GM23338 (cell line): ENCODE data around the gene EMSY.

Source experiments
- CREB1 ChIP-seq: fragments of 250-450 bp; sonication (Bioruptor Pico); IDR thresholded peaks from 2 replicates; pipeline ENCODE4 v1.5.0; 2020; ENCODE audit warnings: low read depth, mild to moderate bottlenecking, moderate library complexity
- ETS1 ChIP-seq: IDR thresholded peaks from 2 replicates; pipeline ENCODE4 v1.6.1; 2016; ENCODE audit warnings: antibody characterized with exemption
- EZH2 ChIP-seq: fragments of 200-600 bp; sonication (generic); IDR thresholded peaks from one replicate; pipeline ENCODE4 v1.8.0; 2017; ENCODE audit warnings: antibody characterized with exemption, mild to moderate bottlenecking, low read depth; ENCODE audit not compliant: unreplicated experiment
- EZH2phosphoT487 ChIP-seq: fragments of 200-600 bp; sonication (generic); IDR thresholded peaks from one replicate; pipeline ENCODE4 v1.8.1; 2018; ENCODE audit warnings: antibody characterized with exemption; ENCODE audit not compliant: unreplicated experiment
- POLR2AphosphoS5 ChIP-seq: IDR thresholded peaks from 2 replicates; pipeline ENCODE4 v1.6.1; 2016; ENCODE audit warnings: antibody characterized with exemption, low read depth
- REST ChIP-seq: IDR thresholded peaks from one replicate; pipeline ENCODE4 v1.6.1; 2018; ENCODE audit warnings: antibody characterized with exemption; ENCODE audit not compliant: unreplicated experiment
- TF ChIP-seq, protein P1 (sequence below), 2 experiments: fragments of 200-600 bp in 1 of 2; sonication (generic) in 1 of 2; conservative IDR thresholded peaks; 2 replicates each; pipeline versions ENCODE4 v1.5.1 to v1.6.1; 2016 to 2017; ENCODE audit warnings: antibody characterized with exemption in 2 of 2, low read depth in 2 of 2, mild to moderate bottlenecking in 2 of 2, moderate library complexity in 1 of 2

DNA sequence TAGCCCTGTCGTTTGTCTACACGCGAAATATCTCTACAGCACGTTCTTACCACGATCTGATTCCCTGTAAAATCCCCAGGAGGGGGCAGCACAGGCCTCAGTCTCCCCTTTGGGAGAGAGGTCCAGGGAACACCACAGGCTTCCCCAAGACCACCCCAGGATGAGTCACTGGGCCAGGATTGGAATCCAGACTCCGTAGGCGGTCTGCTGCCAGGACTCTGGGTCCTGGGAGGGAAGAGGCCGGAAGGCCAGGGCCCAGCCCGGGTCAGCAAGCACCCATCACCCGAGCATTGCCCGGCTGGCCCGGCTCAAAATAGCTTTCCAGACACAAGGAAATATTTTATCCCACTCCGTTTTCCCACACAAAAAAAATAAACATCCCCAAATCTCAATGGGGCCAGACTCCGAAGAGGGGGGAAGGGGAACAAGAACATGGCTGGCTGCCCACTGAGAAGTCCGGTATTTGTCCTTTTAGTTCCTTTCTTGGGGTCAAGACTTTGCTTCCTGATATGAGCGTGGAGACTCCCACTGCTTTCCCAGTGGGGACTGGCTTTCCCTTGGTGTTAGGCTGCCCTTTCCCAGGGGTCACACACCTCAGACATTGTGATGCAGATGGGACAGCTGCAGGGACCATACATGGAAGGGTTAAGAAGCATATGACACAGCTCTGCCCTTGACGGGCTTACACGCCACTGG lies 134.4 kb downstream of the EMSY start:
- TF ChIP-seq, protein P1, sequence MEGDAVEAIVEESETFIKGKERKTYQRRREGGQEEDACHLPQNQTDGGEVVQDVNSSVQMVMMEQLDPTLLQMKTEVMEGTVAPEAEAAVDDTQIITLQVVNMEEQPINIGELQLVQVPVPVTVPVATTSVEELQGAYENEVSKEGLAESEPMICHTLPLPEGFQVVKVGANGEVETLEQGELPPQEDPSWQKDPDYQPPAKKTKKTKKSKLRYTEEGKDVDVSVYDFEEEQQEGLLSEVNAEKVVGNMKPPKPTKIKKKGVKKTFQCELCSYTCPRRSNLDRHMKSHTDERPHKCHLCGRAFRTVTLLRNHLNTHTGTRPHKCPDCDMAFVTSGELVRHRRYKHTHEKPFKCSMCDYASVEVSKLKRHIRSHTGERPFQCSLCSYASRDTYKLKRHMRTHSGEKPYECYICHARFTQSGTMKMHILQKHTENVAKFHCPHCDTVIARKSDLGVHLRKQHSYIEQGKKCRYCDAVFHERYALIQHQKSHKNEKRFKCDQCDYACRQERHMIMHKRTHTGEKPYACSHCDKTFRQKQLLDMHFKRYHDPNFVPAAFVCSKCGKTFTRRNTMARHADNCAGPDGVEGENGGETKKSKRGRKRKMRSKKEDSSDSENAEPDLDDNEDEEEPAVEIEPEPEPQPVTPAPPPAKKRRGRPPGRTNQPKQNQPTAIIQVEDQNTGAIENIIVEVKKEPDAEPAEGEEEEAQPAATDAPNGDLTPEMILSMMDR (conservative IDR thresholded peaks at IDR 0.05; ENCODE audit: low read depth in 2 of 2): peak; percentile 47 to 70
- TF ChIP-seq ETS1: no peak
- TF ChIP-seq REST: no peak
- no peak for TF ChIP-seq CREB1 (CRISPR knock-in tag)
- no peak for TF ChIP-seq EZH2
- no peak for TF ChIP-seq POLR2AphosphoS5
- no peak for TF ChIP-seq EZH2phosphoT487
